PC-9 (cell line): ENCODE results near the gene ZSWIM5.

Experiments used
- CTCF ChIP-seq: fragments of 200-600 bp; sonication (generic); conservative IDR thresholded peaks from 2 replicates; pipeline ENCODE4 v1.6.1; 2017; ENCODE audit warnings: mixed run types, antibody characterized with exemption, mild to moderate bottlenecking, moderate library complexity
- EZH2 ChIP-seq: fragments of 200-600 bp; sonication (generic); IDR thresholded peaks from 2 replicates; pipeline ENCODE4 v1.8.0; 2017; ENCODE audit warnings: antibody characterized with exemption, low read depth

GRCh38 chr1:45008516-45008915 lies 197.9 kb downstream of the ZSWIM5 start:
- TF ChIP-seq CTCF (no peak), EZH2 (no peak)
